ENCODE measurements around the gene ALCAM. TPM values are rescaled to one million over a fixed set of nuclear protein-coding genes. Genes with fewer than 3 reads are reported as not detected.
A peak's percentile ranks its signal among the peaks of the same experiment; 100 is the strongest.
"Not testable (repeated sequence)": the region's sequence is repeated elsewhere in the genome, so short reads cannot be mapped to it uniquely, and the experiment has no call there.

The ALCAM gene
- total RNA-seq, 1 donor = 19.9 TPM

DNA sequence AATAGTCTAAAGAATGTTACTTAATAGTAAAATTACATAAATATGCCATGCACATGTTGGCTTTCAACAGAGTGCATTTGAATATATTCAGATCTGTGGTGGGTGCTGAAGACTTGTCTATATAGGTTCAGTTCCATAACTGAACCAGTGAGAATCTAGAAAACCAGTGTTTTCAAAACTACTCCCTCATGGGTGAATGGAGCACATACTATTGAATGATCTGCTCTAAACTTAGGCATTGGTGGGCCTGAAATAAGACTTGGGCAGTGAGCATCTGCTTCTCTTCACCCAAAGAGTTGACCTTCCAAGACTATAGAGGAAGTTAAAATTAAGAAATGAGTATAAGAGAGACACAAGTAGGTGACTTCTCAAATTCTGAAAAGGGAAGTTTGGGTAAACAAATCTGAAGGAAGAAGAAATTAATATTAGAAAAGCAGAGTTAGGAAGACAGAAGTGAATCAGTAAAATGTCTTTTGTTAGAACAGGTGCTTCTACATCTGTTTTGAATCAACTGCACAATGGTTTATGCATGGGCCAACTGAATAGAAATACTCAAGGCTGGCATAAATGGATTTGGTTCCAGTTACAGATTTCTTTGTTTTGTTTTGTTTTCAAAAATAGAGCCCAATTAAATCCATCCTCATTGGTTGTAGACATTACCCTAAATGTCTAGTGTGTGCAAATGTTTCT lies 19.3 kb downstream of the ALCAM start:
- peak in 1 of 3 donors; percentile 10 for DNase-seq (ENCODE audit: low read depth in 2 of 3, low spot score in 2 of 3)

DNA sequence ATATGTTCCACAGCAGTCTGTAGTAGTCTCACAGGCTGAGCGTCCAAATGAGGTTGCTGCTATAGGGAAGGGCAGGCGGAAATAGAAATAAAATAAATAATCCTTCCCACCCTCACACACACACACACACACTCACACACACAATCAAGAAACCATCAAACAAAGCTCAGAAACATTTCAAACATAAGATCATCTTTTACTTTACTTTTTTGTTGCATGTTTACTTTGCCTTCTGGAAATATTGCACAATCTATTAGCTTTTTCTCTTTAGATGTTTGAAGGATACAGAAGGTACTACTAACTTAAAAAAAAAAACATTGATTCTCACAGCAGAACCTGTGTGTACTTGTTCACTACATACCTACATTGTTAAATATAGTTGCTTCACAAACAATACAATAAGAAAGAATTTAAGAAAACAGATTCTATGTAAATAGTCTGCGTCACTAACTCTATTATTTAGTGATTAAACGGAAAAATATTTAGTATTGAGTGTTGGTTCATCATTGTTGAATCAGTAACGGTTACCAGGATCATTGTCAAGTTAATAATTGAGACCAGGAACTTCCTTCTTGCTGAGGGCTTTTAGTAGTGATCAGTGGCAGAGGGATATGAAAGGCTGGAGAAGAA lies 20.5 kb downstream of the ALCAM start:
- no peak for DNase-seq (ENCODE audit: low read depth in 2 of 3, low spot score in 2 of 3)

DNA sequence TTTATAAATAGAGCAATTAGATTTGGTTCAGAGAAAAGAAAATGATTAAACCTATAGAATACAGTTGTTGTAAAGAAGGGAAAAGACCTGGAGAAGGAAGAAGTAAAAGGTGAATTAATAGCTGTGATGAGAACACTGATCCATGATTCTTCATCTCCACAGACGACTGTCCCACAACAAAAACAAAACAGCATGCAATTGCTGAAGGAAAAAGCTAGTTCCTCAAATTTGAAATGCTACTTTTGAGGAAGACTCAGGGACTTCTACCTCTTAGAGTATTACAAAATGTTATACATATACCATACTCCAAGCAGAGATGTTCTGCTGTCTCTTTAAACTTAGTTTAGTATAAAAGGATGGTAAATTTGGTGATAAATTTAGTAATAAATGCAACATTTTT lies 21.5 kb downstream of the ALCAM start:
- no peak for DNase-seq (ENCODE audit: low read depth in 2 of 3, low spot score in 2 of 3)

DNA sequence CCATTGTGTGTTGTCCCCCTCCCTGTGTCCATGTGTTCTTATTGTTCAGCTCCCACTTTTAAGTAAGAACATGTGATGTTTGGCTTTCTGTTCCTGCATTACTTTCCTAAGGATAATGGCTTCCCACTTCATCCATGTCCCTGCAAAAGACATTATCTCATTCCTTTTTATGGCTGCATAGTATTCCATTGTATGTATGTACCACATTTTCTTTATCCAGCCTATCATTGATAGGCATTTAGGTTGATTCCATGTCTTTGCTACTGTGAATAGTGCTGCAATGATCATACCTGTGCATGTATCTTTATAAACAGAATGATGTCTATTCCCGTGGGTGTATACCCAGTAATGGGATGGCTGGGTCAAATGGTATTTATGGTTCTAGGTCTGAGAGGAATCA lies 23.1 kb downstream of the ALCAM start:
- DNase-seq (ENCODE audit: low read depth in 2 of 3, low spot score in 2 of 3) = not testable (repeated sequence)

DNA sequence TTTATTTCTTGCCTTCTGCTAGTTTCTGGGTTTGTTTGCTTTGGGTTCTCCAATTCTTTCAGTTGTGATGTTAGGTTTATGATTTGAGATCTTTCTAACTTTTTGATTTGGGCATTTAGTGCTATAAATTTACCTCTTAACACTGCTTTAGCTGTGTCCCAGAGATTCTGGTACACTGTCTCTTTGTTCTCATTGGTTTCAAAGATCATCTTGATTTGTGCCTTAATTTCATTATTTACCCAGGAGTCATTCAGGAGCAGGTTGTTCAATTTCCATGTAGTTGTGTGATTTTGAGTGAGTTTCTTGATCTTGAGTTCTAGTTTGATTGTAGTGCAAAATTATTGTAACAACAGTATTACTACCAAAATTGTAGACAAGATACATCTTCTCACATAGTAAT lies 25.9 kb downstream of the ALCAM start:
- not testable (repeated sequence) for DNase-seq (ENCODE audit: low read depth in 2 of 3, low spot score in 2 of 3)

DNA sequence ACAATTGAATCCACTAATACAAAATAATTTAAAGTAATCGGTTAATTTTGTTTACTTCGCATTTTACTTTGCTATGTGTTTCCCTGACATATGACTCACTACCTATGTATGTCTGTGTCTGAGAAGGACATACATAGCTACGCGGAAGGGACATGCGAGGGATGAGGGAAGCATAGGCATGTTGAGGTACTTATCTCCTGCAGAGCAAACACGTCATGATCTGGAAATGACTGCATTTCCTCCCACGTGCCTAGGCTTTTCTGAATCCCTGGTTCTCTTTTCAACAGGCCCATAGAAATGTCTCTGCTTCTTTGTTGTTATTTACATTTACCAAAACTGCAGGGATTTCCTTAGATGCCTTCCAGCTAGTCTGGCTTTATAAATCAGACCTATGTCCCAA lies 27.5 kb downstream of the ALCAM start:
- no peak for DNase-seq (ENCODE audit: low read depth in 2 of 3, low spot score in 2 of 3)

DNA sequence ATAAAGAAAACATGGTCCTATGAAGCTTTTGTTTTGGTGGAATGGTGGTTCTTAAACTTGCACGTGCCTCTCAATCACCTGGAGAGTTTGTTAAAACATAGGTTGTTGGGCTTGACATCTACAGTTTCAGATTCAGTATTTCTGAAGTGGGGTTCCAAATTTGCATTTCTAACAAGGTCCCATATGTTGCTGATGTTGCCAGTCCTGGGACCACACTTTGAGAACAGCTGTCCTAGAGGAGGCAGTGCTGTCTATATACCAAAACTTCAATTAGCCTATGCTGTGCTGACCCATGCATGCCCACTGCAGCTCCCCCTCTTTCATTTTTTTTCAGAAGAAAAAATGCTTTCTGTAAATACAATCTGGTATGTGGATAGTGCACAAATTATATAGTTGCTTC lies 31.3 kb downstream of the ALCAM start:
- DNase-seq (ENCODE audit: low read depth in 2 of 3, low spot score in 2 of 3) = no peak

DNA sequence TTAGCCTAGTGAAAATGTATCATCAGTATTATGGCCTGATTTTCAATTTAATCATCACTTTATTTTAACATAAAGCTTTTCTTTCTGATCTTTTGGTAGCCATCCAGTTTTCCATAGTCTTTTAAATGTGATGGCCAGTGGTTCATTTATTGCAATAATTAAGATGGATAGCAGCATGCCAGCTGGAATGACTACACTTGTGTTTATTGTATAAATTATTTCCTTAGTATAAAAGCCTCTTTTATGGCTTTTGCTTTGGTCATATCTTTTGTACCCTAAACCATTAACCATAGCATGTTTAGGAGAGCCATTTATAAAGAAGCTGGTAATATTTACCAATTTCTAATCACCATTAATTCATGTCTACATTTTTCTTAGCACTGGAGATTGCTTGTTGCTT lies 31.7 kb downstream of the ALCAM start:
- DNase-seq (ENCODE audit: low read depth in 2 of 3, low spot score in 2 of 3) = no peak

DNA sequence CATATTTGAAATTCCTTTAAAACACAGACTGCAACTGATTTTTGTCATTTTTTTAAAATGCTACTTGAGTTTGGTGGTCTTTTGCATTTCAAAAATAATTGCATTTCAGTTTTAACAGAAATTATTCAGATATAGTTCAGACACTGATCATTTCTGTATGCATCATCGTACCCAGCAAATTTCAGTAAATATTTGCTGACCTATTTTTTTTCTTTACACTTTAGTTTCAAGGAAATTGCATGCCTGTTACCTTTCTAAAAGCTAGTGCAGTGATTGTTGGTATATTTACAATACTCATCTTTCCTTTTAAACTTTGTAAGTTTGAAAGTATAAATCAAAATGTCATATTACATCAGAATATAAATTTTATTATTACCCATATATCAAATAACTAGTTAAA lies 32.4 kb downstream of the ALCAM start:
- DNase-seq (ENCODE audit: low read depth in 2 of 3, low spot score in 2 of 3) = no peak

DNA sequence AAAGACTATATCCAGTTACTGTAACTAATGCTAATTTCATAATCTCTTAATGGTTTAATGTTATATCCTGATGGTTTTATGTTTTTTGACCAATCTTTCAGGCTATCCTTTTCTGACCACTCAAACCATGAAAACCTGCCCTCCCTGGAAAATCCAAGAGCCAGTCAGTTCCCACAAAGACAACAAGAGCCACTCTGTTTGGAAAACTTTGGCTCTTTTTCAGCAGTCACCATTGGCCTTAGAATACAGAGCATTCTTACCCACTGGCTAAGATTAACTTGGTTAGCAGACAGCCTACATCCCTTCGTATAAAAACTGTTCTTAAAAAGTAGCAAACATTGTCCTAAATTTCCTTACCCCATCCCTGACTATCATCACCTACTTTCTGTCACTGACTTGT lies 32.9 kb downstream of the ALCAM start:
- no peak for DNase-seq (ENCODE audit: low read depth in 2 of 3, low spot score in 2 of 3)

DNA sequence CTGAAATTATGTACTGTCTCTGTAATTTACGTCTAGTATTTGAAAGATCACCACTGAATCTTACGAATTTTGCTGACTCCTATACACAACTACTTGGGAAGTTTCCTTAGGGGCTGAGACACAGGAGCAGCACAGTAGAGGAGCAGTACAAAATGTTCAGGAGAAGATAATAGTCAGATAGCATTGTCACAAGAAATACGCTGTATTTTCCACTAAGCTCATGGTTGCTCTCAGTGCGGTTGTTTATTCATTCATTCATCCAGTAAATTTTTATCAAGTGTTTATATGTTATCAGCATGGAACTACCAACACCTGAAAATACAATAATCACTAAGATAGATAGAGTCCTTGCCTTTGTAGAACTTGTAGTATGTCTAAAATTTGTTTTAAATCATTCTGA lies 34.5 kb downstream of the ALCAM start:
- DNase-seq (ENCODE audit: low read depth in 2 of 3, low spot score in 2 of 3) = no peak

DNA sequence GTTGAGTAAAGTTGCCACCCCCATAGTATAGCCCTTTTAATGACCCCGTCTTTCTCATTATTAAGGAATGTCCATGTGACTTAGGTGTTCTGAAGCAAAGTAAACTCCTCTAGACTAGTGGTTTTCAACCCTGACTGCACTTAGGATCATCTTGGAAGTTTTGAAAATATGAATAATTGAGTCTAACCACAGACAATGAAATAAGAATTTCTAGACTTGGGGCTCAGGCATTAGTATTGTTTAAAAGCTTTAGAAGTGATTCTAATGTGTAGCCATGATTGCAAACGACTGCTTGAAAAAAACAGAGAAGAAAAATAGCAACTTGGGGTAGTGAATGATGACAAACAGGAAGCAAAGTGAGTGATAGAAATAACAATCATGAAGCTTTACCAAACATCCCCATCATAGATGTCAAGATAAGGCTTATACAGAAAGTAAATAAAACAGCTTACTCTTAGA lies 35.0 kb downstream of the ALCAM start:
- no peak for DNase-seq (ENCODE audit: low read depth in 2 of 3, low spot score in 2 of 3)

DNA sequence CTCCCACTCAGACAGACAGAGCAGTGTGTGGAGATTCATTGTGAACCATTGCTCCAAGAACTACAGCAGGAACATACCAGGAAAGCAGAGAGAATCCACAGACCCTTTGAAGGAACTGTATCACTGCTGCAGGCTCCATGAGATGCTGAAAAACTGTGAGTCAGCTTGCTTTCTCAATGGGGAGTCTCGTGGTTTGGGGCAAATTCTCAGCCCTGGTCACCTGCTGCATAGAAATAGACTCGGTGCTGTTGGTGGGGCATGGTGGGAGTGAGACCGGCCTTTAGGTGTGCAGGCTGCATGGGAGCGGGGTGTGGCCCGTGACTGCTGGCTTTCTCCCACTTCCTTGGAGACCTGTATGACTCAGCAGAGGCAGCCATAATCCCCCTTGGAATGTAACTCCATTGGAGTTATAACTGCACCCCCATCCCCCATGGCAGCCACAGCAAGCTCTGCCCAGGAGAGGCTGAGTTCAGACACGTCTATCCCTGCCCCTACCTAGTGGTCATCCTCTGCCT lies 35.6 kb downstream of the ALCAM start:
- no peak for DNase-seq (ENCODE audit: low read depth in 2 of 3, low spot score in 2 of 3)

DNA sequence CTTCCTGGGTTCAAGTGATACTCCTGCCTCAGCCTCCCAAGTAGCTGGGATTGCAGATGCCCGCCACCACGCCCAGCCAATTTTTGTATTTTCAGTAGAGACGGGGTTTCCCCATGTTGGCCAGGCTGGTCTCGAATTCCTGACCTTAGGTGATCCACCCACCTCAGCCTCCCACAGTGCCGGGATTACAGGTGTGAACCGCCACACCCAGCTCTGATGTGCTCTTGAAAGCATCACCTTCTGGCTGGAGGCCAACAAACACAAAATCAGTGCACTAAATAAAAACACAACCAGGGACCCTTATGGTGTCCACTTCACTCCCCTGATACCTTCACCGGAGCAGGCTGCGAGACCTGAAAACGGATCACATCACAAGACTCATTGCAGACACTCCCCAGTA lies 36.3 kb downstream of the ALCAM start:
- DNase-seq (ENCODE audit: low read depth in 2 of 3, low spot score in 2 of 3) = not testable (repeated sequence)

DNA sequence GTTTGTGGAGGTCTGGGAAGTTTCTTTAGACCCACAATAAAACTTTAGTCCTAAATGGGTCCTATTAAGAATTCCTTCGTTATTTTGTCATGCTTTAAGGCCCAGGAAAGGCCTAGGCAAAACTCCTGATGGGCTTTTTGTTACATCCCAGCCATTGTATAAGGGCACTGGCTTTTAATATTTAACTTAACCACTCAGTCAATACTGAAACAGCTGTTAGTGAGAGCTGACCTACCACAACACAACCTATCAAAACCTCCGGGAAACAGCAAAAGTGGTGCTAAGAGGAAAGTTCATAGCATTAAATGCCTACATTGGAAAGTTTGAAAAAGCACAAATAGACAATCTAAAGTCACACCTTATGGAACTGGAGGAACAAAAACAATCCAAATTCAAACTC lies 39.6 kb downstream of the ALCAM start:
- no peak for DNase-seq (ENCODE audit: low read depth in 2 of 3, low spot score in 2 of 3)

DNA sequence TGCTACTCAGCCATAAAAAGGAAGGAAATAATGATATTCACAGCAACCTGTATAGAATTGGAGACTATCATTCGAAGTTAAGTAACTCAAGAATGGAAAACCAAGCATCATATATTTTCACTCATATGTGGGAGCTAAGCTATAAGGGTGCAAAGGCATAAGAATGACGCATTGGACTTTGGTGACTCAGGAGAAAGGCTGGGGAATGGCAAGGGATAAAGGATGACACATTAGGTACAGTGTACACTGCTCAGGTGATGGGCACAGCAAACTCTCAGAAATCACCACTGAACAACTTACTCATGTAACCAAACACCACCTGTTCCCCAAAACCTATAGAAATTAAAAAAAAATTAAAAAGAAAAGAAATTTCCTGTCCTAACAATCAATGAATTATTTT lies 42.7 kb downstream of the ALCAM start:
- DNase-seq (ENCODE audit: low read depth in 2 of 3, low spot score in 2 of 3) = no peak

DNA sequence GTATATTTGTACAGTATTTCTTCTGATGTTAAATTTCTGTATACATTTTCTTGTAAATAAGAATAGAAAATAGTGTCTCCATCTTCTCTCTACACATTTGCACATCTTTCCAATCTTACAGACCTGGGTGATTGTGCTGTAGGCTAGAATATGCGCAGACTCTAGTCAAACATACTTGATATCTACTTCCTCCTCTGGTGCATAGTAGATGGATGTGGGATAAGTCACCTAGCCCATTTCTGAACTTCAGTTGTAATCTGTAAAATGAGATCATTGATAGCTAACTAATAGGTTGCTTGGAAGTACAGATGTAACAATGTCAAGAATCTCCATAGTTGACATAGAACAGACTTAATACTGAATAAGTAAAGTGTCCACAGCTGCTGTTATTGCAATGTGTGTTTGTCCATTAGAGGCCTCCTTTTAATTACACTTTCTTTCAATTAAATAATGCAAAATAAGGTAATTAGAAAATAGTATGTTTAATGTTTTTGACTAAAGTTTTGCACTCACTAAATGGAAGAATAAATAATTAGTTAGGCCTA lies 46.7 kb downstream of the ALCAM start:
- DNase-seq (ENCODE audit: low read depth in 2 of 3, low spot score in 2 of 3) = no peak

DNA sequence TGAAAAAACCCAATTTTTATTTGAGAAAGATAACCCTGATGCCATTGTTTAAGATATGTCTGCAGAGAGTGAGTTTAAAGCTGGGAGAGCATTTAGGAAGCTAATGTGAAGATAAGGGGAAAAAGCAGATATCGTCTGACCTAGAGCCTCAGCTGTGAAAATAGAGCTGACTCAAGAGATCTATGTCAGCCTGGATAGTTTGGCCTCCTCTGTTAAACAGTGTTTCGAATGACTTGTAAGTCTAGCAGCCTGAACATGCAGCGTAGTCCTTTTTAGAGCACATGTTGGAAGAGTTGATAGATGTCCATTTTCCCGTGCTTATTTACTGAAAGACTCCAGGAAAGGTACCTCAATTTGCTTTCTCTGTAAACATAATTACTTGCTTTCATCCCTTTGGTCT lies 48.1 kb downstream of the ALCAM start:
- DNase-seq (ENCODE audit: low read depth in 2 of 3, low spot score in 2 of 3) = no peak

DNA sequence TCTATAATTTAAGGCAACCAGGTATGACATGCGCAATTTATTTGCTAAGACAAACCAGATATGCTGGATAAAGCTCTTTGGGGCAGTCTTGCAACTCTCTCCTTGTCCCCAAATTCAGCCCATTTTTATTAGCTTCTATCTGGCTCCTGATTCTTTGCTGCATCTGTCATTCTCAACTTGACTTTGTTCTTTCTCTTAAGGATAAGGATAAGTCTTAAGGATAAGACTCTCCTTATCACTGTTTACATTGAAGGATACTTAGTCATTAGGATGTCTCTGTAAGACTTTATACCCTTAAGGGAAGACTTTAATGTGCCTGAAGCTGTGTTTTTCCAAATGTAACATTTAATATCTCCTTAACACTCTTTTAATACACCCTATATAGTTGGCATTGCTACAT lies 49.2 kb downstream of the ALCAM start:
- DNase-seq (ENCODE audit: low read depth in 2 of 3, low spot score in 2 of 3) = no peak

DNA sequence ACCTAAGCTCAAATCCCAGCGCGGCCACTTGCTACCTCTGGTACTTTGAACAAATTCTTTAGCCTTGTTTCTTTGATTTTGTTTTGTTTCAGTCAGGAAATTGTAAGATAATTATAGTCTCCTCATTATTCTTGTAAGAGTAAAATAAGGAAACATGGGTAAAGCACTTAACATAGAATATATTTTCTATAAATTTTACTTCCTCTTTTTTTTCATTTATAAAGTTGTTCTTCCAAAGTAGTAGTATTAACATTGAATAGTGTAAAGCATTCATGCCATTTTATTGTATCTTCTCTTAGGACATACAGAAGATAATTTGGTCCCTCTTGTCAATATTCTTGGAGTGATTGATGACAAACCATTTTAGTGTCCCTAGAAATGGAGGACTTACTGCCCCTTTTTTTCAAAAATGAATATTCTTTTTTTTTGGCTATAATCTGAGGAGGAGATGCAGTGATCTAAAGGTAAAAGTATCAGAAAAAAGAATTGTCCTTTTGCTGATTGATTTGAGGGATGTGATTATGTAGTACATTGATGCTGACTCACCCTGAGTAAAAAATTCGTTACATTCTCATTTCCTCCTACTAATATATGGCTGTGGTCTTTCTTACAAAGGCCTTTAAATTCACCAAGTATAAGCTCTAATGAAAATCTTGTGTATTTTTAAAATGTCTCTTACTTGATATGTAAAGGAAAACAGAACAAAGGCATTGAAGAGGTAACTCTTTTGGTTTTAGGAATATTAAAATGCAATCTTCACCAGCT lies 51.0 kb downstream of the ALCAM start:
- DNase-seq (ENCODE audit: low read depth in 2 of 3, low spot score in 2 of 3) = peak in 2 of 3 donors; percentile 9 to 55

DNA sequence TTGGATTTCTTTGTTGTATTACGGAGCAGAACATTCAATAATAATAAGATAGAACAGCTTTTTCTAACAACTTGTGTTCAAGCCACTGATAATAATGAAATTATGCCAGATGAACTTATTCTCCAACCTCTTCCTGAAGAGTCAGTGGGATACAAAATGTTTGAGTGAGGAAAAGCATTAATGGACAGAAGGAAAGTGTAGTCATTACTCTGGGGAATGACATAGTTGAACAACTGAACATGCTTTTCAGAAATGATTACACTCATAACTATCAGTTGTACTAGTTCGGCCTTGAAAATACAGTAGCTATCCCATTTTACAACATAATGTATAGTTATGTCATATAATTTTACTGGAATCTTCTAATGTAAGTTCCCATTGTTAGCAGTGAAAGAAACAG lies 55.9 kb downstream of the ALCAM start:
- no peak for DNase-seq (ENCODE audit: low read depth in 2 of 3, low spot score in 2 of 3)
